HG03066 (cell line): ENCODE data around the gene NOL9.
"Not testable (repeated sequence)": the region's sequence is repeated elsewhere in the genome, so short reads cannot be mapped to it uniquely, and the experiment has no call there.

Experiments
- ATAC-seq: cut with Tn5 transposase; IDR thresholded peaks from one replicate; pipeline ENCODE4 v1.9.1; 2021; ENCODE audit warnings: low read depth; ENCODE audit not compliant: unreplicated experiment

NOL9 gene

GRCh38 chr1:6574818-6575217 is 20.5 kb upstream of the NOL9 start:
- no peak for ATAC-seq

GRCh38 chr1:6574025-6574620 is 19.8 kb upstream of the NOL9 start:
- no peak for ATAC-seq

GRCh38 chr1:6572653-6573383 is 18.5 kb upstream of the NOL9 start:
- no peak for ATAC-seq

GRCh38 chr1:6570987-6571386 is 16.7 kb upstream of the NOL9 start:
- ATAC-seq, result no peak

- ATAC-seq, result no peak
Measured at GRCh38 chr1:6570100-6570499, 15.8 kb upstream of the NOL9 start.

GRCh38 chr1:6569033-6569432 is 14.7 kb upstream of the NOL9 start:
- no peak for ATAC-seq

GRCh38 chr1:6560267-6560666 is 6.0 kb upstream of the NOL9 start:
- no peak for ATAC-seq

GRCh38 chr1:6559161-6559560 is 4.8 kb upstream of the NOL9 start:
- ATAC-seq, result not testable (repeated sequence)

- no peak for ATAC-seq
Measured at GRCh38 chr1:6557597-6557996, 3.3 kb upstream of the NOL9 start.

- no peak for ATAC-seq
Measured at GRCh38 chr1:6554907-6555778, 830 bp upstream of the NOL9 start, which contains the start of gene TAS1R1. Gene TAS1R1 (plus strand): TSS chr1:6555307. CDS start chr1:6555374, 67 bp downstream.

GRCh38 chr1:6547301-6547700 is 7.0 kb downstream of the NOL9 start:
- no peak for ATAC-seq

- no peak for ATAC-seq
Measured at GRCh38 chr1:6546326-6546725, 8.0 kb downstream of the NOL9 start.

- ATAC-seq, result no peak
Measured at GRCh38 chr1:6545276-6546112, 8.8 kb downstream of the NOL9 start.

- no peak for ATAC-seq
Measured at GRCh38 chr1:6544831-6545230, 9.5 kb downstream of the NOL9 start.

- ATAC-seq, result no peak
Measured at GRCh38 chr1:6538956-6539355, 15.4 kb downstream of the NOL9 start.

- ATAC-seq, result no peak
Measured at GRCh38 chr1:6536291-6536690, 18.0 kb downstream of the NOL9 start.

- ATAC-seq, result no peak
Measured at GRCh38 chr1:6535214-6535613, 19.1 kb downstream of the NOL9 start.

GRCh38 chr1:6534248-6534822 is 20.0 kb downstream of the NOL9 start:
- ATAC-seq, result no peak

GRCh38 chr1:6531996-6532395 is 22.3 kb downstream of the NOL9 start:
- no peak for ATAC-seq

GRCh38 chr1:6530504-6531160 is 23.7 kb downstream of the NOL9 start:
- no peak for ATAC-seq
